NCI-H1105 treated with DMSO at 0.1 percent for 48 hours (cell line): ENCODE measurements around the gene SHISAL1.

Experiments used
- DNase-seq: peaks from one replicate; lab custom pipeline; 2025; lab: John Stamatoyannopoulos, UW

SHISAL1 gene

DNA sequence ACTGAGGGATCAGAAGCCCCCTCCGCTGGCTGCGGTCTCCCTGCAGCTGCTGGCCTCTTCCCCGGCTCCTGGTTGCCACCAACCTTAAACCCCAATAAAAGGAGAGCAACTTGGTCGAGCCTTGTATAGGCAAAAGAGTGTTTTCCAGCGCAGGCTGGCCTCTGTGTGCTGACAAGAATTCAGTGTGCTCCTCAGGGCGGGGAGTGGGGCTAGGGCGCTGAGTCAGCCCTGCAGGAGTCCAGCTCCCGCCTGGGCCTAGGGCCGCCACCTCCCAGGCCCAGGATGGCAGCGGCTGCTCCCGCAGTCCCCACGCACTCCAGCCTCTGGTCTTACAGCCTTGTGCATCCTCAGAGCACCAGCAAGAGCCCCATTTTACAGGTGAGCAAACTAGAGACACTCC is at the start of gene SHISAL1:
TSS of gene SHISAL1 (minus strand) at position 186 of the 400 bp plus-strand sequence. CDS start 12,006 bp downstream, outside the sequence.
- no peak for DNase-seq

GRCh38 chr22:44361391-44362126 is 48.8 kb upstream of the SHISAL1 start:
- DNase-seq: no peak

GRCh38 chr22:44360668-44361381 is 48.1 kb upstream of the SHISAL1 start:
- no peak for DNase-seq

DNA sequence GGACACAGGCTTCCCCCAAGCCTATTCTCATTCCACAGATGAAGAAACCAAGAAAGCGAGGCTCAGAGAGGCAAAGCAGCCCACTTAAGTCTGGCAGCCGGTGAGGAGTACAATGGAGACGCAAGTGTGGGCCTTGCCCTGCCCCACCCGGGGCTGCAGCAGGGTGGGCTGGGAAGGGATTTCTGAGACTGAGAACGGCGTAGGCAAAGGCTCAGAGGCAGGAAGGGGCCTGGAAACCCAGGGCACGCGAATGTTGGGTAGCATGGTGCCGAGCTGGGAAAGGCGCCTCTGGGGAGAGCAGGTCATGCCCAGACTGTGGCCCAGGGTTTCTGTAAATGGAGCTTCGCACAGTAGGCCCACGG is 47.5 kb upstream of the SHISAL1 start:
- DNase-seq: no peak

DNA sequence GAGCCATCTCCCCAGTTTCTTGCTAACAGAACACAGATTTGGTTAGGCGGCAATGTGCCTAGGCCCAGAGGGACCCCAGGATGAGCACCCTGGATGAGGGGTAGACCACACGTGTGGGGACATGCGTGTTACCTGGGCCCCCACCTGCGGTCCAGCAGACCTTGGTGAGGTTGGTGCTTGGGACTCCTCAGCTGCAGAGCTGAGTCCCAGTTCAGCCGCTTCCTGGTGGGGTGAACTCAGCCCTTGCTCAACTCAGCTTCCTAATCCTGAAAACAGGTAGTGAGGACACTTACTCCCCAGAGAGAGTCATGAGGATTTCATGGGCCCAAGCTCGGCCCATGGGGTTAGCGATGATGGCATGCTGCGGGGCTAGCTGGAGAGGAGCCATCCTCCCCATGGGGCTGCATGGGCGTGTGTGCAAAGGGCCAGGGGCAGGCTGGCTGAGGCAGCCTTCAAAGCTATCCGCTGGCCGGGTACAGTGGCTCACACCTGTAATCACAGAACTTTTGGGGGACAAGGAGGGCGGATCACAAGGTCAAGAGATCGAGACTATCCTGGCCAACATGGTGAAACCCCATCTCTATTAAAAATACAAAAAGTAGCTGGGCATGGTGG is 46.9 kb upstream of the SHISAL1 start:
- DNase-seq: no peak

DNA sequence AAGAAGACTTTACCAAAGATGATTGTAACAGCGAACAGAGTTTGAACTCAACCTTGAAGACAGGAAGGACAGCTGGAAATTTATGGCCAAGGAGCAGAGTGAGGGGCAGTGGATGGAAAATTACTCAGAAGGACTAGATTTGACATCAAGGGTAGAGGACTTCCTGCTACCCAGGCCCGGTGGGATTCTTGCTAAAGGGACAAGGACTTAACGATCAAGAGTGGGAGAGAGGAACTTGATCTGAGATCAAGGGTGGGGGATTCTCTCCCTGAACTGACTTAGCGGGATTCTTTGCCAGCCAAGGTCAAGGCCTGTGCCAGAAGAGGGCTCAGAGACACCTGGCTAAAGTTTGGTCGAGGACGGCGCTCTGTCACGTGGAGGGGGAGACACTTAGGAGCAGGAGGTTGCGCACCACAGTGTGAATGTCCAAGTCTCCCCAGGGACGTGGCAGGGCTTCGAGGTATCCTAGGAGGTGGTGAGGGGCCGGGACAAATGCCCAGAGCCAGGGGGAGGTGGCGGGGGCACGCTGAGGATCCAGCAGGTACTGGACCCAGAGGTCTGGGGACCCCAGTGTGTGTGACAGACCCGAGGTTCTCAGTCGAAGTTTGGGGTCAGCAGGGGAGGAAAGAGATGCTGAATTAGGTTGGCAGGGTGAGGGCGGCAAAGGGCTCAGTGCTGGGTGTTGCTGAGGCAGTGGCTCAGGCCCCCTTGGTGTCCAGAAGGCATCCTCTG is 46.1 kb upstream of the SHISAL1 start:
- DNase-seq: no peak

DNA sequence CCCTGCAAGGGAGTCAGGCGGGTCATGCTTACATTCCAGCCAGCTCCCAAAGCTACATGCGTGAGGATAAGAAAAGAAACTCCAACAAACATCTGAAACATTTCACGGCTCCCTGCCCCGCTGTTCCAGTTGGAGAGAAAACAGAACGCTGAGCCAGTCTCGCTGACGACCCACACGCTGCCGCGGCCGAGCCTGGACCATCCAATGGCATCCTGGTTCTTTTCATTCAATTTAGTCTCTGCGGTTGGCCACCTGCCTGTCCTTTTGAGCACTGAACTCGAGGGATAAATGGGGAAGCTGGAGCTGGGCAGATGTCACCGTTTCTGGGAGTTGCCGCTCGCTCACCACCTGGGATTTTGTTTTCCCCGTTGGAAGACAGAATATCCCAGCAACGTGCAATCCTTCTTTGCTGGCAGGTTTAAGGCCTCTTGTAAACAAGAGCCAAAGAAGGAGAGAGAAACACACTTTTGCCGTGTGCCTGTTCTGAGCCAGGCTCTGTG is 45.3 kb upstream of the SHISAL1 start:
- DNase-seq: no peak

DNA sequence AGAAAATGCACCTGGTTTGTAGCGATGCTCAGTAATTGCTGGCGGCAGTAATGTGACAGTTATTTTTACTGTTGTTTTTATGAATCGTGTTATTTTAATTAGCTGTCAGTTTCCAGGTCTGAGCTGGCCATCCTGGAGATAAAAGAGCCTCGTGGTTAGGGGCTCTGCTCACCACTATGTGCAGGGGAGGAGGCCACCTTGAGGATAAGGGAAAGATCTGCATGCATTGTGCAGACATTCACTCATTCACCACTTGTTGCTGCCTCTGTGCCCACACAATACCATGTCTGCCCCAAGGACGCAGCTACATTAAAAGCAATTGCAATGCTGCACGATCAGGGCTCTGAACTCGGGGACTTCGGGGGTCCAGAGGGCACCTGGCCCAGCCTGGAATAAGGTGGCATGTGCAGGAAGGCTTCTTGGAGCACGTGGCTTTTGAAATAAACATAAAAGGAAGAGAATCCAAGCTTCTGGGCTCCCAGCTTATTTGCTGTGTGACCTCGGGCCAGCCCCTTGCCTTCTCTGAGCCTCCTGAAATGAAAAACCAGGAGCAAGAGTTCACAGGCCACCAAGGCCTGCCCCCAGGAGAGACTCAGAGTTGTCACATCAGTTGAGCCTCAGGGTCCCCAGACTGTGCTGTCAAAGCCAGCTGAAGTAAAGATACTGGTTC is 44.7 kb upstream of the SHISAL1 start:
- no peak for DNase-seq

- no peak for DNase-seq
Measured at GRCh38 chr22:44355716-44356070, 42.9 kb upstream of the SHISAL1 start.

DNA sequence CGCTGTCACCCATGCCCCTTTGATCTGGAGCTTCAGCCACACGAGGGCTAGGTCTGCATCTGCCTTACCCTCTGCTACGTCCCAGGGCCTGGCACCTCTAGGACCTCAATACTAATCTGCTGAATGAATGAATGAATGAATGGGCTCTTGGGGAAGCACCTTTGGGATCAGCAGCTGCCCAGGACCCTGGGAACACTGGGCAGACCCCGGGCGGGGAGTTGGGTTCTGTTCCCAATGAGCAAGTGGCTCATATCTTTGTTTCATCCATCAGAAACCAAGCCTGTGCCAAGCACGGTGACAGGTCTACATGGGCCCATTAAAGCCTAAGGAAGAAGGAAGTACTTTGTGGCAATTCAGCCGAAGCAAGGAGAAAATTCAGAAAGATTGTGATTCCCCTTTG is 41.5 kb upstream of the SHISAL1 start:
- DNase-seq: no peak

- DNase-seq: no peak
Measured at GRCh38 chr22:44353041-44353440, 40.3 kb upstream of the SHISAL1 start.

- no peak for DNase-seq
Measured at GRCh38 chr22:44352378-44353035, 39.8 kb upstream of the SHISAL1 start.

- peak; percentile 84 for DNase-seq
Measured at GRCh38 chr22:44351685-44352377, 39.1 kb upstream of the SHISAL1 start.

DNA sequence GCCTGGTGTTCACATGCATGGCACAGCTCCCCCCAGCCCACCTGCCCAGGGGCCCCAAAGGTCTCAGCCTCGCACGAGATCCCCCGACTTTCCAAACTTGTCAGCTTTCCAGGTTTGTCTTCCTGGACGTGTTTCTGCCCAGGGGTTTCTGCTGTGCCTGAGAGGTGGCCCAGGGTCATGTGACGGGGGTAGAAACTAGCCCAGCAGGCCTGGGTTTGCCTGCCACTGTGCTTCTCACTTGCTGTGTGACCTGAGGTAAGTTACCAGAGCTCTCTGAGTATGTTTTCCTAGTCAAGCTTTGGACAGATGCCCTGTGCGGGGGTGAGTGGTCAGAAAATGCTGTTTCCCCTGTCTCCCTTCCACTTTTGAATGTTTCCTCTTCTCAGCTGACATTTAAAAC is 38.3 kb upstream of the SHISAL1 start:
- no peak for DNase-seq

- DNase-seq: no peak
Measured at GRCh38 chr22:44349594-44349993, 36.8 kb upstream of the SHISAL1 start.

GRCh38 chr22:44348971-44349560 is 36.3 kb upstream of the SHISAL1 start:
- DNase-seq: no peak

- no peak for DNase-seq
Measured at GRCh38 chr22:44347549-44347948, 34.8 kb upstream of the SHISAL1 start.

DNA sequence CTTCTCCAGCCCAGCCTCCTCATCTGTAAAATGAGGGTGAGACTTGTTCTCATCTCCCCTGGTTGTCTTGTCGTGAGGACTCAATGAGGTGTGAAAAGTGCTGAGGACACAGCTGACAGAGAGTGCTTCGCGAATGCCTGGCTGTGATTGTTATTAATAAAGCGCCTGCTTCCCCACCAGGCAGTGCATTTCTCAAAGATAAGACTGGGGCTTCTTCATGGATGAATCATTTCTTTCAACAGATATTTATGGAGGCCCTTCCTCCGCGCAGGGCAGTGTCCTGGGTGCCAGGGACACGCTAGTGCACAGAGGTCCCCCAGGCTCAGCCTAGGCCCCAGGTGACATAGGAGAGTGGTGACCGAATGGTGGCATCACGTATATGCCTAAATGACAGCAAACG is 34.3 kb upstream of the SHISAL1 start:
- no peak for DNase-seq

DNA sequence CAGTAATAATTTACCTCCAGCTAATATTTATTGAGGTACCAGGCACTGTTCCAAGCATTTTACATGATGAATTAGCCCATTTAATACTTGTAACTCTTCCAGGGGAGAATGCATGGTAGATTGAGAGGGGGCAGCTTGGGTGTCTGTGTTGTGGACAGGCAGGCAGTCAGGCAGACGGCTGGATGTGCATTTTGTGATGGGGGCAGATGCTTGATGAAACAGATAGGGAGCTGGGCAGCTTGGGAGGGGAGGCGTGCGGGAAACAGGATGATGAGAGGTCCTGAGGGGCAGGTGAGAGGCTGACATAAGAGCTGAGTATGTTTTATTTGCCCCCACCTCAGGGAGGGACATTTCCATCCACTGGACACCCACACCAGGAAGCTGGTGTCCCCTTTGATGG is 33.1 kb upstream of the SHISAL1 start:
- no peak for DNase-seq

GRCh38 chr22:44344407-44344806 is 31.7 kb upstream of the SHISAL1 start:
- peak; percentile 78 for DNase-seq
